ENCODE measurements around the gene RAB34. TPM values are rescaled to one million over a fixed set of nuclear protein-coding genes. Genes with fewer than 3 reads are reported as not detected.
A peak's percentile ranks its signal among the peaks of the same experiment; 100 is the strongest.

Gene RAB34
- total RNA-seq, 6 experiments from 2014 or later = 161 to 219 (median 192) TPM

DNA sequence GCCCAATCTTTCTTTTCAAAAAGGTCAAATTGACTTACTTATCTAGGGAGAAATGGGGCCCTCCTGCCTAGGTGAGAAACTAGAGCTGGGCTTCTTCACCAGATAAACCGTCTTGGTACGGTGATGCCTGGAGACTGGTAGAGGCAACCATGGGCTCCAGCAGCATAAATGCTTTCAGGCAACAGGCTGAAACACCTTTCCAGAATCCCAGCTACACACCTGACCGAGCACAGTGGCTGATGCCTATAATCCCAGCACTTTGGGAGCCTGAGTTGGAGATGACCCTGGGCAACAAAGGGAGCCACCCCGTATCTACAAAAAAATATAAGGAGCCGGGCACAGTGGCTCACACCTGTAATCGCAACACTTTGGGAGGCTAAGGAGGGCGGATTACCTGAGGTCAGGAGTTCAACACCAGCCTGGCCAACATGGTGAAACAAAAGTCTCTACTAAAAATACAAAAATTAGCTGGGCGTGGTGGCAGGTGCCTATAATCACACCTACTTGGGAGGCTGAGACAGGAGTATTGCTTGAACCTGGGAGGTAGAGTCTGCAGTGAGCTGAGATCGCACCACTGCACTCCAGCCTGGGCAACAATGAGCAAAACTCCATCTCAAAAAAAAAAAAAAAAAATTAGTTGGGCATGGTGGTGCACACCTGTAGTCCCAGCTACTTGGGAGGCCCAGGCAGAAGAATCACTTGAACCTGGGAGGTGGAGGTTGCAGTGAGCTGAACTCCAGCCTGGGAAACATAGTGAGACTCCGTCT lies 34.1 kb upstream of the RAB34 start:
- TF ChIP-seq, protein P1, sequence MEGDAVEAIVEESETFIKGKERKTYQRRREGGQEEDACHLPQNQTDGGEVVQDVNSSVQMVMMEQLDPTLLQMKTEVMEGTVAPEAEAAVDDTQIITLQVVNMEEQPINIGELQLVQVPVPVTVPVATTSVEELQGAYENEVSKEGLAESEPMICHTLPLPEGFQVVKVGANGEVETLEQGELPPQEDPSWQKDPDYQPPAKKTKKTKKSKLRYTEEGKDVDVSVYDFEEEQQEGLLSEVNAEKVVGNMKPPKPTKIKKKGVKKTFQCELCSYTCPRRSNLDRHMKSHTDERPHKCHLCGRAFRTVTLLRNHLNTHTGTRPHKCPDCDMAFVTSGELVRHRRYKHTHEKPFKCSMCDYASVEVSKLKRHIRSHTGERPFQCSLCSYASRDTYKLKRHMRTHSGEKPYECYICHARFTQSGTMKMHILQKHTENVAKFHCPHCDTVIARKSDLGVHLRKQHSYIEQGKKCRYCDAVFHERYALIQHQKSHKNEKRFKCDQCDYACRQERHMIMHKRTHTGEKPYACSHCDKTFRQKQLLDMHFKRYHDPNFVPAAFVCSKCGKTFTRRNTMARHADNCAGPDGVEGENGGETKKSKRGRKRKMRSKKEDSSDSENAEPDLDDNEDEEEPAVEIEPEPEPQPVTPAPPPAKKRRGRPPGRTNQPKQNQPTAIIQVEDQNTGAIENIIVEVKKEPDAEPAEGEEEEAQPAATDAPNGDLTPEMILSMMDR (IDR thresholded peaks at IDR 0.05) = no peak
- no peak for DNase-seq
- H3K36me3 Mint-ChIP-seq (ENCODE audit: low read depth) = peaks cover 10% of the 10 kb centered on the region
- H3K4me3 Mint-ChIP-seq = no peak overlapping the region; the same call in 1 of the 2 replicates
- peaks cover 35% of the 10 kb centered on the region for H3K27me3 Mint-ChIP-seq (ENCODE audit: insufficient read depth)
- H3K9me3 Mint-ChIP-seq = no peaks in the 10 kb centered on the region
- no peak overlapping the region for H3K27ac Mint-ChIP-seq
- peaks cover 33% of the 10 kb centered on the region for H3K4me1 Mint-ChIP-seq (ENCODE audit: low read depth)

- TF ChIP-seq, protein P1 (IDR thresholded peaks at IDR 0.05) = peak; percentile 98
- no peaks in the 10 kb centered on the region for H3K9me3 Mint-ChIP-seq
- peaks cover 30% of the 10 kb centered on the region for H3K27me3 Mint-ChIP-seq (ENCODE audit: insufficient read depth)
- H3K27ac Mint-ChIP-seq = peak overlapping the region; percentile 53
- H3K4me3 Mint-ChIP-seq = no peak overlapping the region
- H3K4me1 Mint-ChIP-seq (ENCODE audit: low read depth) = peaks cover 30% of the 10 kb centered on the region
- peaks cover 15% of the 10 kb centered on the region for H3K36me3 Mint-ChIP-seq (ENCODE audit: low read depth)
- DNase-seq = peak; percentile 89
These were observed 32.7 kb upstream of the RAB34 start for GRCh38 chr17:28750178-28751047.

GRCh38 chr17:28749516-28750177 lies 32.0 kb upstream of the RAB34 start:
- peak overlapping the region; percentile 51; the same call in 1 of the 2 replicates for H3K27ac Mint-ChIP-seq
- H3K36me3 Mint-ChIP-seq (ENCODE audit: low read depth) = peaks cover 15% of the 10 kb centered on the region
- TF ChIP-seq, protein P1 (IDR thresholded peaks at IDR 0.05) = no peak
- no peak for DNase-seq
- peaks cover 33% of the 10 kb centered on the region for H3K27me3 Mint-ChIP-seq (ENCODE audit: insufficient read depth)
- H3K4me3 Mint-ChIP-seq = no peak overlapping the region
- H3K4me1 Mint-ChIP-seq (ENCODE audit: low read depth) = peaks cover 27% of the 10 kb centered on the region
- H3K9me3 Mint-ChIP-seq = no peaks in the 10 kb centered on the region

GRCh38 chr17:28748852-28749515 lies 31.3 kb upstream of the RAB34 start:
- H3K36me3 Mint-ChIP-seq (ENCODE audit: low read depth) = peaks cover 15% of the 10 kb centered on the region
- H3K27me3 Mint-ChIP-seq (ENCODE audit: insufficient read depth) = peaks cover 32% of the 10 kb centered on the region
- no peaks in the 10 kb centered on the region for H3K9me3 Mint-ChIP-seq
- no peak for DNase-seq
- peaks cover 27% of the 10 kb centered on the region for H3K4me1 Mint-ChIP-seq (ENCODE audit: low read depth)
- TF ChIP-seq, protein P1 (IDR thresholded peaks at IDR 0.05) = no peak
- no peak overlapping the region; the same call in 1 of the 2 replicates for H3K4me3 Mint-ChIP-seq
- peak overlapping the region; percentile 51 for H3K27ac Mint-ChIP-seq

All from HFFc6 (cell line).